HG03103 (cell line): ENCODE measurements around the gene KLRC1.
"Not testable (repeated sequence)": the region's sequence is repeated elsewhere in the genome, so short reads cannot be mapped to it uniquely, and the experiment has no call there.

ENCODE experiments used
- ATAC-seq: cut with Tn5 transposase; IDR thresholded peaks from one replicate; pipeline ENCODE4 v1.9.1; 2021; ENCODE audit warnings: low read depth; ENCODE audit not compliant: unreplicated experiment

Gene KLRC1

DNA sequence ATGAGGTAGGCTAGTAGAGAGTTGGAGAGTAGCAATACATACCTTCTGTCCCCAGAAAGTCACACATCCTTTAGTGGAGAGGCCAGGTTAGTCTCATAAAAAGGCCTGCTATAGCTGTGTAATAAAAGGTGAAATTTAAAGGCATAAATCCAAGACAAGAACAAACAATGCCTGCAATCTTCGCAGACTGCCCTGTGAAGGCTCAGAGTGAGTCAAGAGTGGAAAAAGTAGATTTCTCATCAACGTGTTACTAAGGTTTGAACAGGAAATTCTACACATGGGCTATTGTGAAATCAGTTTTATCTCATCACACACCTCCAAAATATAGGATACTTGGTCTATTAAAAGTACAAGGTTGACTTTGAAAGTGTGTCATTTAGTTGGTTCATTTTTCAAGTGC is at the start of gene KLRC1:
Gene KLRC1, minus strand, starts transcription at position 222 of the 400 bp plus-strand sequence. CDS start 2,221 bp downstream, outside the sequence.
- no peak for ATAC-seq

DNA sequence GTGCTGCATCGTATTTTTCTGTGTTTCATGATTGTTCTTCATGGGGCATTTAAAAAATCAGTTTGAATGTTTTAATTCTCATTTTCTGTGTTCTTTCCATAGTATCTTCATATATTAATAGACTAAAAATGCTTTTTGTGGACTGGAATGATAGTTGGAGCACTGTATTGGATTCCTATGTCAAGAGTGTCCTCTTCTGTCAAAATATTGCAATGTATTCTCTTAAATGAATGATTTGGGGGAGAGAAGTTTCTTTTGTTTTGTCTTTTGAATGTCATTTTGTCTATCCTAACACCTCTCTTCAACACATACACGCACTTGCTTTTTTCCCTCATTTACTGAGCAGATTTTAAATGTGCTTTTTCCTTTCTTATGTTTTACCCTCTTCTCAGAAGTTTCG is 47.9 kb upstream of the KLRC1 start:
- no peak for ATAC-seq

DNA sequence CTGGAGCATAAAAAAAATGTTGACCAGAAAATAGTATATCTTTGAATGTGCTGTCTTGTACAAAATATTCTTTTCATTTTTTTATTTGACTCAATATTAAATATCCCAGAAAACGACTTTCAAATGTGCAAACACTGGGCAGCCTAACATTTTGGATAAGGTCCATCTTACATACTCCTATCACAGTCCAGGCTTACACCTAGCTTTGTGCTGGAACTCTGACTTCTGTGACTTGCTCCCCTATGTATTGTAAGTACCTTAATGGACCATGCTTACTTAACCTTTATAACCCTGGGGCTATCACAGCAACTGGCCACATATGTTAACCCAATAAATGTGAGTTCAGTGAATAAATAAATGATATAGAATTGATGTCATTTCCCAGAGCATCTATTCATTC is 44.9 kb upstream of the KLRC1 start:
- ATAC-seq = no peak

DNA sequence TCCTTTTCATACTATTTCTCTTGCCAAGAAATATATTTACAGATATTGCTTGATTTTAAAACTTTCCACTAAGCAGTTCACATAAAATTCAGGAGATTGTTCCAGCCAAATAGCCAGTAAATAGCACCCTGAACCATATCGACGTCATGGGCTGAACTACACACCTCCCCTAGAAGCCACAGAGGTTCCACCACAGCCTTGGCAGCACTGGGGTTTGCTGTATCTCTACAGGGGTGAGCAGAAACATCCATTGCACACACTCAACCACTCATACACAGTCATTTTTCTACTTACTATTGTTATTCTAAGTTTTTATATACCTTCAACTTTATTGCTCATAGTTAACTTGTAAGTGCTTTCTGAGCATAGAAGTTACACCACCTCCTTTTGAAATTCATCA is 44.4 kb upstream of the KLRC1 start:
- ATAC-seq = no peak

DNA sequence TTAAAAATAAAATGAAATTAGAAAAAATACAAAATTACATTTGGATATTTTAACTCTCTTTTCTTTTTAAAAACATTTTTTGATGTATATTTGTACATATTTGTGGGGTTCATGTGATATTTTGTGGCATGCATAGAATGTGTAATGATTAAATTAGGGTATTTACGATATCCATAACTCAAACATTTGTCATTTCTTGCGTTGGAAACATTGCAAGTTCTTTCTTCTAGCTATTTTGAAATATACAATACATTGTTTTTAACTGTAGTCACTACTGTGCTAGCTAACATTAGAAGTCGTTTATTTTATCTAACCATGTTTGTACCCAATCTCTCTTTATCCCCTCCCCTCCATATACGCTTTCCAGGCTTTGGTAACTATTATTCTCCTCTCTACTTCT is 38.6 kb upstream of the KLRC1 start:
- ATAC-seq = no peak

DNA sequence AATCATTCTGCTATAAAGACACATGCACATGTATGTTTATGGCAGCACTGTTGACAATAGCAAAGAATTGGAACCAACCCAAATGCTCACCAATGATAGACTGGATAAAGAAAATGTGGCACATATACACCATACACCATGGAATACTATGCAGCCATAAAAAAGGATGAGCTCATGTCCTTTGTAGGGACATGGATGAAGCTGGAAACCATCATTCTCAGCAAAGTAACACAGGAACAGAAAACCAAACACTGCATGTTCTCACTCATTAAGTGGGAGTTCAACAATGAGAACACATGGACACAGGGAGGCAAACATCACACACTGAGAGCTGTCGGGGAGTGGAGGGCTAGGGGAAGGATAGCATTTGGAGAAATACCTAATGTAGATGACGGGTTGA is 34.2 kb upstream of the KLRC1 start:
- not testable (repeated sequence) for ATAC-seq

DNA sequence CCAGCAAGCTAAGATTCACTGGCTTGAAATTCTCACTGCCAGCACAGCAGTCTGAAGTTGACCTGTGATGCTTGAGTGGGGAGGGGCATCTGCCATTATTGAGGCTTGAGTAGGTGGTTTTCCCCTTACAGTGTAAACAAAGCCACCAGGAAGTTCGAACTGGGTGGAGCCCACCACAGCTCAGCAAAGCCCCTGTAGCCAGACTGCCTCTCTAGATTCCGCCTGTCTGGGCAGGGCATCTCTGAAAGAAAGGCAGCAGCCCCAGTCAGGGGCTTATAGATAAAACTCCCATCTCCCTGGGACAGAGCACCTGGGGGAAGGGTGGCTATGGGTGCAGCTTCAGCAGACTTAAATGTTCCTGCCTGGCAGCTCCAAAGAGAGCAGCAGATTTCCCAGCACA is 28.7 kb upstream of the KLRC1 start:
- ATAC-seq = not testable (repeated sequence)

DNA sequence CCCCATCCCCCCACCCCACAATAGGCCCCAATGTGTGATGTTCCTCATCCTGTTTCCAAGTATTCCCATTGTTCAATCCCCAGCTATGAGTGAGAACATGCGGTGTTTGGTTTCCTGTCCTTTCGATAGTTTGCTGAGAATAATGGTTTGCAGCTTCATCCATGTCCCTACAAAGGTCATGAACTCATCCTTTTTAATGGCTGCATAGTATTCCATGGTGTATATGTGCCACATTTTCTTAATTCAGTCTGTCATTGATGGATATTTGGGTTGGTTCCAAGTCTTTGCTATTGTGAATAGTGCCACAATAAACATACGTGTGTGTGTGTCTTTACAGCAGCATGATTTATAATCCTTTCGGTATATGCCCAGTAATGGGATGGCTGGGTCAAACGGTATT is 19.6 kb upstream of the KLRC1 start:
- ATAC-seq = not testable (repeated sequence)

DNA sequence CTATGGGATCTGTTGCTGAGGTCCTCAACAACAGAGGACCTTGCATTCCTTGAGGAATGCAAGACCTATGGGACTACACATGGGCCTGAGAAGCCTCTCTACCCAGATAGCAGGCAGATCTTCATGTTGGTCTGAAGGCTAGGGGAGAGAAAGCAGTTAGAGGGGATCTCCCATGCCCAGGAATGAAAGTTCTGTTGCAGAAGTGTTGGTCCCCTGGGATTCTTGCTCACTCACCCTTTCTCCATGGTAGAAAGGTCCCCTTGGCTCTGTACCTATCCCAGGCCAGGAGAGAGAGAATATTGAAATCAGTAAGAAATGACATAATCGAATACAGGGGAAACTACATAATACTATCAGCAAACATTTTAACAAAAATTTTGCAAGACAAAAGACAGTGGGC is 16.5 kb upstream of the KLRC1 start:
- no peak for ATAC-seq

DNA sequence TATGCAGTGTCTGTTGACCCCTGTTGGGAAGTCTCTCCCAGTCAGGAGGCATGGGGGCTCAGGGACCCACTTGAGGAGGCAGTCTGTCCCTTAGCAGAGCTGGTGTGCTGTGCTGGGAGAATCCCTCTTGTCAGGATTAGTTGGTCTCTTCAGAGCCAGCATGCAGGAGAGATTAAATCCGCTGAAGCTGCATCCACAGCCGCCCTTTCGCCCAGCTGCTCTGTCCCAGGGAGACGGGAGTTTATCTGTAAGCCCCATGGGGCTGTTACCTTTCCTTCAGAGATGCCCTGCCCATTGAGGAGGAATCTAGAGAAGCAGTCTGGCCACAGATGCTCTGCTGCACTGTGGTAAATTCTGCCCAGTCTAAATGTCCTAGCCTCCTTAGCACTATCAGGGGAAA is 13.1 kb upstream of the KLRC1 start:
- ATAC-seq = no peak

DNA sequence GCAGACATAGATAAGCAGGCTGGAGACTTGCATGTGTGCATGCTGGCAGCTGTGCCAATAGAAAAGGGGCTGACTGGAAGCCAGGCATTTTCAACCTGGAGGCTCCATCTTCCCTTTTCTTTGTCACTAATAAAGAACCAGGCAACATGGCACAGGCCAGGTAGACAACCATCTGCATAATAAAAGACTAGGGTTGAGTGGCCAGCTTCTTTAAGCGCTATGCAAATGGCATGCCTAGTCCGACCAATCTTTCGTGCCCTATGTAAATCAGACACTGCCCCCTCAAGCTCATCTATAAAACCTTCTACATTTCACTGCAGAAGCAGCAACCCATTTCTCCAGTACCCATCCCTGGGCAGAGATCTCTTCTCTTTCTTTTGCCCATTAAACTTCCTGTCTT is 4.6 kb upstream of the KLRC1 start:
- ATAC-seq = no peak

DNA sequence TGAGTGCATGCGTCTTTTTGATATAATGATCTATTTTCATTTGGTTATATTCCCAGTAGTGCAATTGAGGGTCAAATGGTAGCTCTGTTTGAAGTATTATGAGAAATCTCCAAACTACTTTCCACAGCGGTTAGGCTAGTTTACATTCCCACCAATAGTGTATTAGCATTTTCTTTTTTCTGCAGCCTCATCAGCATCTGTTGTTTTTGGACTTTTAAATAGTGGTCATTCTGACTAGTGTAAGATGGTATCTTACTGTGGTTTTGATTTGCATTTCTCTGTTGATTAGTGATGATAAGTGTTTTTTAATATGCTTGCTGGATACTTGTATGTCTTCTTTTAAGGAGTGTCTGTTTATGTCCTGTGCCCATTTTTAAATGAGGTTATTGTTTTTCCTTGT is 3.7 kb upstream of the KLRC1 start:
- ATAC-seq = no peak

DNA sequence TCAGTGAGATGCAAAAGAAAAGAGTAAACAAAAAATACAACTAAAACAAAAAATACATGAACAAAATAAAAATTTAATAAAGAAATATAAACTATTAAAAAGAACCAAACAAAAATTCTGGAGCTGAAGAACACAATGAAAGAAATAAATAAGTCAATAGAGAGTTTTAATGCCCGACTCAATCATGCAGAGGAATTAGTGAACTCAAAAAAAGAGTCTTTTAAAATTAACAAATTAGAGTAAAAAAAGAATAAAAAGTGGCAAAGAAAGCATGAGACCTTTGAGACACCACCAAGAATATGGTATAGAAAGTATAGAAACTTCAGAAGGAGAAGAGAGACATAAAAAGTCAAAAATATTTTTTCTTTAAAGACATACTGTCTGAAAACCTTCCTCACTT is 2.6 kb upstream of the KLRC1 start:
- no peak for ATAC-seq

DNA sequence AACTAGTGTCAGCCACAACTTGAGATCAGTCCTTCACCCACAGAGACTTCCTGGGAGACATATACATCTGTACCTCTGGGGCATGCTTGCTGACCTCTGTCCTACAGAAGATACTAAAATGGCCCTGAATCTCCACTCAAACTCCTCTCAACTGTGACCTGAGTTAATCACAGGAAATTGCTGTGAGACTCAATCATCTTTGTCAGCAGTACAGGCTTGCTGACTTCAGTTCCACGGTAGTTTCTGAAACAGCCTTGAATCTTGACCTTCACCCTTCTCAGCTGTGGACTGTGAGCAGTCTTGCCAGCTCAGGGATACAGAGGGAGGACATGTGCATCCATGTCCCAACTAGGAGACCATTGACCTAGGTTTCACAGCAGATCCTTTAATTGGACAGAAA is 1.4 kb upstream of the KLRC1 start:
- no peak for ATAC-seq

DNA sequence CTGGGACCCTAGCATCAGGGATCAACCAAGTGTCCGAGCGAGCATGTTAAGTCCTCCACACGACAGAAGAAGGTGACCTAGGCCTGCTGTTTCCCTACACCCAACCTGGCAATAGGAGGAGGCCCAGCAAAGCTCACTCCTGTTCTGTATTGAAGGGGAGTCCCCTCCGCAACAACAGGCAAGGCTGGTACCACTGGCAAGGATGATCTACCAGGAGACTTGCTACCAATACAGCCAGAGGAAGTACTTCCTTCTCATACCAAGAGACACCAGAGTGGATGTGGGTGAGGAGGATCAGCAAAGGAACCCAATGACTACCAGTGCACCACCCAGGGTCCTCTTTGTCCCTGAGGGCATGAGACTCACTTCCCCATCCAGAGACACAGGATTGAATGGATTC is 4.9 kb downstream of the KLRC1 start:
- no peak for ATAC-seq

DNA sequence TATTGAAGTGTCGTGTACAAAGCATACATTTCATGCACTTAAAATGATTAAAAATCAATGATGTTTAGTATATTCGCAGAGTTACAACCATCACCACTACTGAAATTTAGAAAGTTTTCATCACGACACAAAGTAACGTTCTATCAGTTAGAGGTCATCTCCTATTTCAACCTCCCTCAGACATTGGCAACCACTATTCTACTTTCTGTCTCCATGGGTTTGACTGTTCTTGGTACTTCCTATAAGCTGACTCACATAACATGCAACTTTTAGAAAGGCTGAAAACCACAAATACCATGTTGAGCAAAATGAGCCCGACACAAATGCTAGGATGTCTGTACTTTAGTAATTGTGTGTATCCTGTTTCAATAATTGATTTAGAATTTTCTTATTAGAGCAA is 7.1 kb downstream of the KLRC1 start:
- not testable (repeated sequence) for ATAC-seq

DNA sequence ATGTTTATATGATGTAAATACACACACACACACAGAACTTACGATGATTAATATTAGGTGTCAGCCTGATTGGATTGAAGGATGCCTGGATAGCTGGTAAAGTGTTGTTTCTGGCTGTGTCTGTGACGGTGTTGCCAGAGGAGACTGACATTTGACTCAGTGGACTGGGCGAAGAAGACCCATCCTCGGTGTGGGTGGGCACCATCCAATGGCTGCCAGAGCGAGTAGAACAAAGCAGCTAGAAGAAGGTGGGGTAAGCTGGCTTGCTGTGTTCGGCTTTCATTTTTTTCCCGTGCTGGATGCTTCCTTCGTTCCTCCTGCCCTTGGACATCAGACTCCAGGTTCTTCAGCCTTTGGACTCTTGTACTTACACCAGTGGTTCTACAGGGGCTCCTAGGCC is 12.0 kb downstream of the KLRC1 start:
- ATAC-seq = not testable (repeated sequence)

DNA sequence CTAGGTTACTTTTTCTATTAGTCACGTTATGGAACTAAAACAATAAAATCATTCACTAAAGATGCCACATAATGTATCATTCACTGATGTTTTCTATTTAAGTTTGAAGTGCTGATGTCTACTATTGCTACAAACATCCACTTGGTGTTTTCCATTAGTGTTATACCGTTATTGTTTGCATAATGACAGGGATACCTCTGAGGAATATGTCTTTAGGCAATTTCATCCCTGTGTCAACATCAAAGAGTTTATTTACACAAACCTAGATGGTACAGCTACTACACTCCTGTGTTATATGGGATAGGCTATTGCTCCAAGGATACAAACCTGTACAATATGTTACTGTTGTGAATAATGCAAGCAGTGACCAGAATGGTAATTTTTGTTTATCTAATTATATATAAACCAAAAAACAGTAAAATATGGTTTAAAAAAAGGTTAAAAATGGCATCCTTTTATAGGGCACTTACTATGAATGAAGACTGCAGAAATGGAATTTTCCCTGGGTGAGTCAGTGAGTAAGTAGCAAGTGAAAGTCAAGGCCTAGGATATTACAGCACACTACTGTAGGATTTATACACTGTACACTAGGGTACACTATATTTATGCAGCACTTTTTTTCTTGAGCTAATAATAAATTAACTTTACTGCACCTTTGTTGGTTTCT is 13.4 kb downstream of the KLRC1 start:
- not testable (repeated sequence) for ATAC-seq

DNA sequence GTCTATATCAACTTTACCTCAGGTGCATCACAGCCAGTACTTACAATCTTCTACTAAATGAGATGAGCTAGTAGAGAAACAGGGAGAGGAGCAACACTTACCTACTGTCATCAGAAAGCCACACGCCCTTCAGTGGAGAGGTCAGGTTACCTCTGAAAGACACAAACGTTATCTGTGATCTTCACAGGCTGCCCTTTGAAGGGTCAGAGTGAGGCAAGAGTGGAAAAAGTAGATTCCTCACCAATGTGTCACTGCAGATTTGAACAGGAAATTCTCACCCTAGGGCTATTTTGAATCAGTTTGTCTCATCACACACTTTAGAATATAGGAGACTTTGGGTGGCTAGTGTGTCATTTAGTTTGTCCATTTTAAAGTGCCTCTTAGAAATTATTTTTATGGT is 15.6 kb downstream of the KLRC1 start:
- ATAC-seq = not testable (repeated sequence)

DNA sequence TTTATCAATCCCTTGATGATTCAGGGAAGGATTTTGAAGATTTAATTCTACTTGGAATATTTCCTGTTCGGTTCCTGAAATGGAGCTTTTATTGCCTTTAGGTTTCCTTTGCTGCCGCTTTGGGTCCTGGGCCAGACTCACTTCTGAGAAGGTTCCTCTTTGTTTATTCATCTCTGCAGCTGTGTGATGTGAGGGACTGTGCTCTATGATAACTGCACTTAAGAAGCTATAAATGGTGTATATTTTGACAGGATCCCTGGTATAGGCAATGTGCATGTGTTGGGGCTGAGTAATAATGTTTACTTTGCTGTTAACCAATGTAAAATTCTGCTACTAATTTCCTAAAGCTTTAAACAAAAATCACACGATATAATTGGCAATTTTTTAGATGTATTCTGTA is 17.4 kb downstream of the KLRC1 start, which contains the start of gene KLRC2:
Gene KLRC2, minus strand, starts transcription at position 195 of the 400 bp plus-strand sequence. Its CDS starts 24 bp downstream, at position 171.
- ATAC-seq = not testable (repeated sequence)

DNA sequence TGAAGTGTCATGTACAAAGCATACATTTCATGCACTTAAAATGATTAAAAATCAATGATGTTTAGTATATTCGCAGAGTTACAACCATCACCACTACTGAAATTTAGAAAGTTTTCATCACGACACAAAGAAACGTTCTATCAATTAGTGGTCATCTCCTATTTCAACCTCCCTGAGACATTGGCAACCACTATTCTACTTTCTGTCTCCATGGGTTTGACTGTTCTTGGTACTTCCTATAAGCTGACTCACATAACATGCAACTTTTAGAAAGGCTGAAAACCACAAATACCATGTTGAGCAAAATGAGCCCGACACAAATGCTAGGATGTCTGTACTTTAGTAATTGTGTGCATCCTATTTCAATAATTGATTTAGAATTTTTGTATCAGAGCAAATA is 22.6 kb downstream of the KLRC1 start:
- not testable (repeated sequence) for ATAC-seq

DNA sequence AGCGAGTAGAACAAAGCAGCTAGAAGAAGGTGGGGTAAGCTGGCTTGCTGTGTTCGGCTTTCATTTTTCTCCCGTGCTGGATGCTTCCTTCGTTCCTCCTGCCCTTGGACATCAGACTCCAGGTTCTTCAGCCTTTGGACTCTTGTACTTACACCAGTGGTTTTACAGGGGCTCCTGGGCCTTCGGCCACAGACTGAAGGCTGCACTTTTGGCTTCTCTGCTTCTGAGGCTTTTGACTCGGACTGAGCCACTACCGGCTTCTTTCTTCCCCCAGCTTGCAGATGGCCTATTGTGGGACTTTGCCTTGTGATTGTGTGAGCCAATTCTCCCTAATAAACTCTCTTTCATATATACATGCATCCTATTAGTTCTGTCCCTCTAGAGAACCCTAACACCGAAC is 27.2 kb downstream of the KLRC1 start:
- not testable (repeated sequence) for ATAC-seq
